HG03103 (cell line): ENCODE measurements around the gene CLEC1B.
"Not testable (repeated sequence)": the region's sequence is repeated elsewhere in the genome, so short reads cannot be mapped to it uniquely, and the experiment has no call there.

Experiments used
- ATAC-seq: cut with Tn5 transposase; IDR thresholded peaks from one replicate; pipeline ENCODE4 v1.9.1; 2021; ENCODE audit warnings: low read depth; ENCODE audit not compliant: unreplicated experiment

The CLEC1B gene

GRCh38 chr12:9999016-9999415 lies at the start of gene CLEC1B:
Gene CLEC1B, minus strand, starts transcription at chr12:9999121. Its CDS starts 21 bp downstream, at chr12:9999100.
- no peak for ATAC-seq

GRCh38 chr12:10048526-10048925 lies 49.6 kb upstream of the CLEC1B start:
- no peak for ATAC-seq

- ATAC-seq: no peak
Observed at GRCh38 chr12:10042167-10042566, 43.2 kb upstream of the CLEC1B start.

- no peak for ATAC-seq
Observed at GRCh38 chr12:10033783-10034545, 35.0 kb upstream of the CLEC1B start.

- ATAC-seq: no peak
Observed at GRCh38 chr12:10031771-10032175, 32.9 kb upstream of the CLEC1B start.

GRCh38 chr12:10031321-10031720 lies 32.4 kb upstream of the CLEC1B start:
- no peak for ATAC-seq

GRCh38 chr12:10030446-10030845 lies 31.5 kb upstream of the CLEC1B start, which contains the start of gene CLEC9A:
Gene CLEC9A, plus strand, starts transcription at chr12:10030682. Its CDS starts 22,006 bp downstream, at chr12:10052688.
- no peak for ATAC-seq

GRCh38 chr12:10027721-10028120 lies 28.8 kb upstream of the CLEC1B start:
- no peak for ATAC-seq

GRCh38 chr12:10027311-10027710 lies 28.4 kb upstream of the CLEC1B start:
- ATAC-seq: no peak

- not testable (repeated sequence) for ATAC-seq
Observed at GRCh38 chr12:10026666-10027065, 27.7 kb upstream of the CLEC1B start.

- ATAC-seq: no peak
Observed at GRCh38 chr12:10025236-10025635, 26.3 kb upstream of the CLEC1B start.

- ATAC-seq: no peak
Observed at GRCh38 chr12:10021342-10021741, 22.4 kb upstream of the CLEC1B start.

GRCh38 chr12:10018386-10018785 lies 19.5 kb upstream of the CLEC1B start:
- no peak for ATAC-seq

- ATAC-seq: no peak
Observed at GRCh38 chr12:10016881-10017280, 18.0 kb upstream of the CLEC1B start.

- ATAC-seq: no peak
Observed at GRCh38 chr12:10015450-10015849, 16.5 kb upstream of the CLEC1B start.

- no peak for ATAC-seq
Observed at GRCh38 chr12:10012630-10013330, 13.9 kb upstream of the CLEC1B start.

GRCh38 chr12:10001171-10001776 lies 2.4 kb upstream of the CLEC1B start:
- no peak for ATAC-seq

- no peak for ATAC-seq
Observed at GRCh38 chr12:9992296-9992695, 6.6 kb downstream of the CLEC1B start.

- ATAC-seq: no peak
Observed at GRCh38 chr12:9991876-9992275, 7.0 kb downstream of the CLEC1B start.

- no peak for ATAC-seq
Observed at GRCh38 chr12:9980126-9980525, 18.8 kb downstream of the CLEC1B start.

- ATAC-seq: no peak
Observed at GRCh38 chr12:9977916-9978315, 21.0 kb downstream of the CLEC1B start.
